GM18519 (cell line): ENCODE measurements around the gene TYW1B.
"Not testable (repeated sequence)": the region's sequence is repeated elsewhere in the genome, so short reads cannot be mapped to it uniquely, and the experiment has no call there.

Experiments
- ATAC-seq: cut with Tn5 transposase; IDR thresholded peaks from one replicate; pipeline ENCODE4 v1.9.1; 2021; ENCODE audit warnings: mild to moderate bottlenecking, moderate library complexity; ENCODE audit not compliant: unreplicated experiment, low FRiP score

TYW1B gene

GRCh38 chr7:72706521-72706920 lies 121.5 kb downstream of the TYW1B start:
- no peak for ATAC-seq

DNA sequence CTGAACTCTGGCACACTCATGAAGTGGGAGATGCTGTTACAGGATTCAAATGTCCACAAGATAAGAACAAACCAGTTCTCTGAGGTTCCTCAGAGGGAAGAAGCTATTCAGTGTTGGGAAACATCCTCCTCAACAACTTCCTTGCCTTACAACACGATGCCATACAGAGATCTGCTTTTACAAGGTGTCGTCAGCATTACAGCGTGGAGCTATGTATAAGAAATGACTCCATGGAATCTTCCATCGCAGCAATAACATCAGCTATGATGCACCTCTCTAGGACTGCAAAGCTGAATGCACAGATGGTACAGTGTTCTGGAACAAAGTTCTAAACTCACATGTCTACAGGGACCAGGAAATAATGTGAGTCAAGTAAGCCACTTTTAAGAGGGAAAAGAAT lies 122.3 kb downstream of the TYW1B start:
- not testable (repeated sequence) for ATAC-seq

- no peak for ATAC-seq
Observed at GRCh38 chr7:72704894-72705293, 123.1 kb downstream of the TYW1B start.

- not testable (repeated sequence) for ATAC-seq
Observed at GRCh38 chr7:72700548-72700947, 127.5 kb downstream of the TYW1B start.

DNA sequence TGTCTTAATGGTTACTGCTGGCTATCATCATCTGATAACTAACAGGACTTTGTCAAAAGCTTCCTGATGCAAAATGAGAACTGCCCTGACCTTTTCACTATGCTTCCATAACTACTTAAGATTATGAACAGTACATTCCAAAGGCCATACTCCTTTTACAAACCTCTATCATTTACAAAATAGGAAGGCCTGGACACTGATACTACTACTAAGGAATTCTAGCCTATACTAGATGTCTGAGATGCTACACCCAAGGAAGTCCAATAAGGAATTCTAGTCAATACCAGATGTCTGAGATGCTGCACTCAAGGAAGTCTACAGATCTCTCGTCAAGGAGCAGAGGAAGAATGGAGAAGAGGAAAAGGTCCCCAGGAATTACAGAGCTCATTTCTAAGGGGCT lies 130.9 kb downstream of the TYW1B start:
- not testable (repeated sequence) for ATAC-seq

GRCh38 chr7:72696643-72697042 lies 131.4 kb downstream of the TYW1B start:
- not testable (repeated sequence) for ATAC-seq

DNA sequence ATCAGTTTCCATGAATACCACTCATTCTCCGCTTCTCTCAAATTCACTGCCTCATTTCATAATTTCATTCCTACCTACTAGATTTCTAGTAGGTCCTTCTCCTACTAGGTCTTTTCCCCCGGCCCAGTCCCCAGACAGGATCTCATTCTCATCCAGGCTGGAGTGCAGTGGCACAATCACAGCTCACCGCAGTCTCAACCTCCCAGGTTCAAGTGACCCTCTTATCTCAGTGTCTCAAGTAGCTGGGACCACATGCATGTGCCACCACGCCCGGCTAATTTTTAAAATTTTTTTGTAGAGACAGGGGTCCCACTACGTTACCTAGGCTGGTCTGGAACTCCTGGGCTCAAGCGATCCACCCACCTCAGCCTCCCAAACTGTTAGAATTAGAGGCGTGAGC lies 132.5 kb downstream of the TYW1B start:
- not testable (repeated sequence) for ATAC-seq

- not testable (repeated sequence) for ATAC-seq
Observed at GRCh38 chr7:72691442-72691841, 136.6 kb downstream of the TYW1B start.

- not testable (repeated sequence) for ATAC-seq
Observed at GRCh38 chr7:72690177-72690576, 137.8 kb downstream of the TYW1B start.

DNA sequence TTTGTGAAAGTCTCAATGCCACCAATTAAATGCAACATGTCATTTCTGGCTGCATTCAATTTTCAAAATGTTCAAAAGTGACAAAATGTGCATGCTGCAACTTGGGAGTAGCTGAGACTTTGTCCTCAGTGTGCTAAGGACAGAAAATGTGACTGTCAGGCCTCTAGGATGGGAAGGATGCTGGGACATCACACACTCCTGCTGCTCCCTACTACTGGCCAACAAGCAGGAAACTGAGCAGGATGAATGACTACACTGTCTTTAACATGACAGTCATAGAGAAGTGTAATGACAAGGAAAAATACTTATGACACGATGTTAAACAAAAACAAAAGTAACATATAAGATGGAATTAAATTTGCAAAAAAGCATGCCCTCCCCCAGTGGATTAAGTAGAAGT lies 138.7 kb downstream of the TYW1B start:
- not testable (repeated sequence) for ATAC-seq

DNA sequence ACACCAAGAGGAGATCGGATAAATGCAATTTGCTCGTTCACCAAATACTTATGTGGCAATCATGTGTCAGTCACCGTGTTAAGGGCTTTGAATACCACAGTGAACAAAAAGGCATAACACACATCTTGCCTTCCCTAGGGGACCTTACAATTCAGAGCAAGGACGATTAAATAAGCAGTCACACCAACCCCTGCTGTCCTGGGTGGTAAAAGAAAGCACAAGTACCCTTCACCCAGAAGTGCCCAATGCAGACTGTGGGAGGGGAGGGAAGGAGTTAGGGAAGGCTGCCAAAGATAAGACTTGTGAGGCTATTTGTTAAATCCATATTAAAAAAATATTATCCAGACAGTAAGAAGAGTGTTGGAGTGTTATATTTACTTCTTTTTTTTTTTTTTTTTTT lies 146.8 kb downstream of the TYW1B start:
- not testable (repeated sequence) for ATAC-seq

GRCh38 chr7:72676880-72677279 lies 151.1 kb downstream of the TYW1B start:
- ATAC-seq = not testable (repeated sequence)

DNA sequence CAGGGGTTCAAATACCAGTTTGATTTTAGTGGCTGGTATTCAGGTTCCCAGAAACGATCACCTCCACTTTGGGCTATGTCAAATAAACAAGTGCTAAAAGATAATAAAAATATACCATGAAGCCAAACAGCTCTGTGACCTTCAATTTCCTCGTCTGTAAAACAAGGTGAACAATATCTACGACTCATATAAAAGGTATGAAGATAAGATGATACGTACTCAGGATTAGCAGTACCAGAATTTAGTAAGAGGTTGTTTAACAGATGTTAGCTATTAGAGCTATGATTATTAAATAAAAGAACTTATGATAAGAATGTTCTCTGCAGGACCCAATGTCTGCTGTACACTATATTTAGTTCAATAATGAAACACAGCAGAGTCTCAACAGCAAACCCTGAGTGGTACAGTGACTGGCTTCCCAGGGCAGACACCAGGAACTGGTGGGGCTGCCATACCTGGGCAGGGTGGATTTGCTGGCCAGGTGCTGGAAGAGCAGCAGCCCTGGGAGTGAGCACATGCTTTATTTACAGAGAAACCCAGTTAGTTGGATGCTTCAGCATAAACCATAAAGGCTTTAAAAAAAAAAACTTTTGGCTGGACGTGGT lies 151.8 kb downstream of the TYW1B start:
- ATAC-seq = not testable (repeated sequence)

DNA sequence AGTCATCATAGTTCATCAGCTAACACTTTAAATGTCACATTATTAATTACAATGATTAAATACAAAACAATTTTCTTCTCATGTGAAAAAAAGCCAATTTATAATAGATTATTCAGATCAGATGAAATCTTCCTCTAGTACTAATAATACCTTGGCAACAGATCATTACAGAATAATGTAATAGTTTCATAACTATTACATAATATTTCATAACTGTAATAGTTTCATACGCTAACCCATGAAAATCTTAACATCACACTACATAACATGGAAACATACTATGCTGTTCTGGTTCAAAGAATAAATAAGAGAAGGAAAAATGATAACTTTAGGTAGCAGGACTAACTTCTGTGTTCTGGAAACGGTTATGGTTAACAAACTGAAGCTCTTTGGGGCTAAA lies 152.3 kb downstream of the TYW1B start:
- ATAC-seq = not testable (repeated sequence)

DNA sequence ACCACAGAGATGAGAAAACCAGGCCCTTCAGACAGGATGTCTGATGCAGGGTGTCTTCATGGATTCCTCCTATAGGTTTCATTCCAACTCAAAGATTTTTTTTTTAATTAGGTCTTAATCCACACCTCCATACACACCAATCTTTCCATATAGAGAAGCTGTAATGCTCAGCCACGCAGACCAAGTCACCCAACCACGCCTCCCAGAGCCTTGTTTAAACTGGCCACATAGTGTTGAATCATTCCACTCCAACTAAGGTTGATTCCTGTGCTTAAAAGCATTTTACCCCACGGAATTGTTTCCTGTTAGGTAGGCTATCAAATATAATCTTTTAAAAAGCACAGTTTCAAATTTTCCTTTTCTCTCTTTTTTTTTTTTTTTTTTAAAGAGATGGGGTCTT lies 153.6 kb downstream of the TYW1B start:
- no peak for ATAC-seq

DNA sequence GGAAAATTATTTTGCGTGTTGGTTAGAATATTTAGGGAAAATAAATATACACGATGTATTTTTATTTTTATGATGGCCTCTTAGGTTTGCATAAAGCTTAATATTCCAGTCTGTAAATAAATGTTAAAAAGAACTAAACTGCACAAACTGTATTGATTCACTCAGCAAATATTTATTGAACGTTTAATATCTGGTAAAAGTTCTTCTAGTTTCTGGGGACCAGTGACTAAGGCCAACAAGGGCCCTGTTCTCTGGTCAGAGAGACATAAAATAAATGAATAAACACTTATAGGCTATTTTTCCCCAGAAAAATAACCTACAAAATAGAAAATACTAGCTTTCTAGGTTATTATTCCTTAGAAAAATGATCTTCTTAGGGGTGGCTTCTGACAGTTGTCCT lies 157.2 kb downstream of the TYW1B start:
- ATAC-seq = not testable (repeated sequence)

GRCh38 chr7:72668435-72668834 lies 159.6 kb downstream of the TYW1B start:
- not testable (repeated sequence) for ATAC-seq

DNA sequence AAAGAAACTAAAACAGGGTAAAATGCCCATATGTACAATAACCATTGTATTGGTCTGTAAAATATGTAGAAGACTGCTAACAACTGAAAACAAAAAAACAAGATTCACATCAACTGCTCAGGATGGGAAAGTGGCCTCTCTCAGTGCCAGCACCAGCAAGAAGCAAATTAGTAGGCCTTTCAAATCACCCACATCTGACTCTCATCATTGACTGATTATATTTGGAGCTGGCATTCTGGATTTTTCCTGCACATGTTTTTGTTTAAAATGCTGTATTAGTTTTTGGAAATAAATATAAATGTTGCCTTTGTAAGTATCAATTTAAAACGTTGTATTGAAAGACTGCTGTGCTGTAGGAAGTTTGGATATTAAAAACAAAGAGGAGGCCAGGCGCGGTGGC lies 161.0 kb downstream of the TYW1B start:
- ATAC-seq = not testable (repeated sequence)

- not testable (repeated sequence) for ATAC-seq
Observed at GRCh38 chr7:72648574-72648973, 179.4 kb downstream of the TYW1B start.

DNA sequence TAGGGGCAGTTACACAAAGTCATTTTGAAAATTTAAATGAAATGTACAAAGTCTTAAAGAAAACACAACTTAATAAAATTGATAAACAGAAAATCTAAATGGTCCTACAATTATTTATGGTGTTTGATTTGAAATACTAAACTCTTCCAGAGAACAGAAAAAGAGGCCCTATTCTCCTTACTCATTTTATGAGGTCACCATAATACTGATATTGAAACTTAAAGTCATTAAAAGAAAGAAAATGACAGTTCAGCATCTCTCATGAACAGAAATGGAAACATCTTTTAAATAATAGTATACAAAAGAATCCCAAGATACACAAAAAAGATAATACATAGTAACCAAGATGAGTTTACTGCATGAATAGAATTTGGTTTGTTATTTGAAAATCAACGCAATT lies 184.3 kb downstream of the TYW1B start:
- ATAC-seq = not testable (repeated sequence)

DNA sequence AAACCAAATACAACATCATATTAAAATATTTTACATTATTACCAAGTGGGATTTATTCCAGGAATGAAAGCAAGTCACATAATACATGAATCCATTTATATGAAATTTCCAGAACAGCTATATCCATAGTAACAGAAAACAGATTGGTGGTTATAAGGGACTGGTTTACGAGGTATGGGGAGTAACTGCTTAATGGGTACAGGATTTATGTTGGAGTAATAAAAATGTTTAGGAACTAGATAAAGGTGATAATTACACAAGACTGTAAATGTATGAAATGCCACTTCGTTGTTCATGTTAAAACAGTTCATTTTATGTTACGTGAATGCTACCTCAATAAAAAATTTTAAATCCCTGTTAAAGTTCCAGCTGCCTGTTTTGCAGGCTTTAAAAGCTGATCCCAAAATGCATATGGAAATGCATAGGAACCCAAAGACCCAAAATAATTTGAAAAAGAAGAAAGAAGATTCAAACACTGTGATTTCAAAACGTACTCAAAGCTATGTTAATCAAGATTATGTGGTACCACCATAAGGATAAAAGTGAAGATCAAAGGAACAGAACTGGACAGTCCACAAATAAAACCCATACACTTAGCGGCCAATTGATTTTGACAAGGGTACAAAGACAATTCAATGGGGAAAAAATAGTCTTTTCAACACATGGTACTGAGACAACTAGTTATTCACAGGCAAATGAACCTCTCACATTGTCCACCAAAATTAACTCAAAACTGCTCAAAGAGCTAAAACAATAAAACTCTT lies 186.3 kb downstream of the TYW1B start:
- ATAC-seq = not testable (repeated sequence)

- not testable (repeated sequence) for ATAC-seq
Observed at GRCh38 chr7:72640740-72641139, 187.3 kb downstream of the TYW1B start.
